Thymus (tissue), 11 donors: ENCODE data around the gene SLC6A15. TPM values are rescaled to one million over a fixed set of nuclear protein-coding genes. Genes with fewer than 3 reads are reported as not detected.

Experiments
- DNase-seq, 9 donors: peaks; one replicate each; pipeline ENCODE4 v3.0.0-alpha.2; 2013; ENCODE audit warnings: low spot score in 9 of 9, low read depth in 6 of 9, missing footprints in 1 of 9
- H3K27ac ChIP-seq, 2 donors: one replicate each; pipeline ENCODE4 v1.5.1; 2013; ENCODE audit warnings: control low read depth in 1 of 2, low read depth in 1 of 2, low read length in 1 of 2, mild to moderate bottlenecking in 1 of 2, moderate library complexity in 1 of 2
- H3K27me3 ChIP-seq, 2 donors: one replicate each; pipeline ENCODE4 v1.5.1; 2013; ENCODE audit warnings: low read length in 1 of 2; ENCODE audit not compliant: control insufficient read depth in 2 of 2, insufficient read depth in 1 of 2
- H3K36me3 ChIP-seq, 2 donors: one replicate each; pipeline ENCODE4 v1.5.1; 2013; ENCODE audit warnings: low read length in 1 of 2, mild to moderate bottlenecking in 1 of 2, moderate library complexity in 1 of 2; ENCODE audit not compliant: control insufficient read depth in 2 of 2, insufficient read depth in 2 of 2
- H3K4me1 ChIP-seq, 2 donors: one replicate each; pipeline ENCODE4 v1.5.1; 2013; ENCODE audit warnings: low read length in 2 of 2; ENCODE audit not compliant: control insufficient read depth in 2 of 2, insufficient read depth in 2 of 2
- H3K4me3 ChIP-seq, 2 donors: one replicate each; pipeline ENCODE4 v1.5.1; 2013; ENCODE audit warnings: low read length in 2 of 2, control low read depth in 1 of 2, mild to moderate bottlenecking in 1 of 2
- H3K9me3 ChIP-seq, 2 donors: one replicate each; pipeline ENCODE4 v1.5.1; 2013; ENCODE audit warnings: low read length in 1 of 2, mild to moderate bottlenecking in 1 of 2; ENCODE audit not compliant: control insufficient read depth in 2 of 2, insufficient read depth in 1 of 2
- WGBS: extraction: QIAGEN DNeasy Blood & Tissue Kit; methylation state at CpG from one replicate; pipeline ENCODE4 v1.1.7; 2013; 5-methylcytosine and 5-hydroxymethylcytosine counted together
- polyA plus RNA-seq: library from polyadenylated mRNA; stranded (reverse); fragments of 200-250 nt; gene quantifications from one replicate; pipeline ENCODE4 v1.2.3, GENCODE V29; 2013
- total RNA-seq: library from RNA; stranded (reverse); fragments of 120-200 nt; gene quantifications from one replicate; pipeline ENCODE4 v1.2.4, GENCODE V29; 2013
- donor health status: healthy.

SLC6A15 gene
- total and polyA plus RNA-seq, 2 donors = 0.09 to 0.32 TPM

GRCh38 chr12:84888861-84889260 is 23.7 kb downstream of the SLC6A15 start:
- Histone ChIP-seq H3K4me1 (no peaks in the 10 kb centered on the region), H3K36me3 (no peaks in the 10 kb centered on the region), H3K27me3 (no peaks in the 10 kb centered on the region), H3K9me3 (no peaks in the 10 kb centered on the region), H3K4me3 (no peak overlapping the region), H3K27ac (no peak overlapping the region)
- no peak for DNase-seq
- WGBS = 91% methylated on average over 5 of the region's 5 CpGs

- WGBS = 75% methylated on average over 2 of the region's 2 CpGs
- H3K36me3 ChIP-seq = no peaks in the 10 kb centered on the region
These were observed 35.3 kb downstream of the SLC6A15 start for GRCh38 chr12:84877340-84877739.

GRCh38 chr12:84875241-84875640 is 37.4 kb downstream of the SLC6A15 start:
- no peaks in the 10 kb centered on the region for H3K4me1 ChIP-seq
- H3K4me3 ChIP-seq = no peak overlapping the region
- WGBS = 82% methylated on average over 4 of the region's 4 CpGs
- no peaks in the 10 kb centered on the region for H3K9me3 ChIP-seq
- no peak overlapping the region for H3K27ac ChIP-seq
- H3K27me3 ChIP-seq = no peaks in the 10 kb centered on the region
- DNase-seq = no peak
- no peaks in the 10 kb centered on the region for H3K36me3 ChIP-seq

More at GRCh38 chr12:84877340-84877739, 35.3 kb downstream of the SLC6A15 start:
- Histone ChIP-seq H3K4me3 (no peak overlapping the region), H3K9me3 (no peaks in the 10 kb centered on the region), H3K27me3 (no peaks in the 10 kb centered on the region), H3K4me1 (no peaks in the 10 kb centered on the region), H3K27ac (no peak overlapping the region)
- no peak for DNase-seq

- Histone ChIP-seq H3K4me3 (no peak overlapping the region), H3K4me1 (no peaks in the 10 kb centered on the region), H3K27ac (no peak overlapping the region), H3K27me3 (no peaks in the 10 kb centered on the region), H3K9me3 (no peaks in the 10 kb centered on the region), H3K36me3 (no peaks in the 10 kb centered on the region)
- no peak for DNase-seq
These were observed 37.8 kb downstream of the SLC6A15 start for GRCh38 chr12:84874825-84875139.

GRCh38 chr12:84874125-84874824 is 38.3 kb downstream of the SLC6A15 start:
- Histone ChIP-seq H3K4me1 (no peaks in the 10 kb centered on the region), H3K9me3 (no peaks in the 10 kb centered on the region), H3K4me3 (no peak overlapping the region), H3K36me3 (no peaks in the 10 kb centered on the region), H3K27ac (no peak overlapping the region), H3K27me3 (no peaks in the 10 kb centered on the region)
- peak; percentile 7 to 56 (median 23) for DNase-seq
- 53% methylated on average over 7 of the region's 7 CpGs for WGBS

- H3K27me3 ChIP-seq = no peaks in the 10 kb centered on the region
- WGBS = 72% methylated on average over 3 of the region's 3 CpGs
- no peak for DNase-seq
- H3K27ac ChIP-seq = no peak overlapping the region
- H3K9me3 ChIP-seq = no peaks in the 10 kb centered on the region
- H3K36me3 ChIP-seq = no peaks in the 10 kb centered on the region
- no peak overlapping the region for H3K4me3 ChIP-seq
- no peaks in the 10 kb centered on the region for H3K4me1 ChIP-seq
These were observed 50.4 kb downstream of the SLC6A15 start for GRCh38 chr12:84862186-84862585.

- Histone ChIP-seq H3K9me3 (no peaks in the 10 kb centered on the region), H3K27me3 (no peaks in the 10 kb centered on the region), H3K27ac (no peak overlapping the region), H3K4me1 (no peaks in the 10 kb centered on the region), H3K36me3 (no peaks in the 10 kb centered on the region), H3K4me3 (no peak overlapping the region)
- 91% methylated on average over 2 of the region's 2 CpGs for WGBS
- DNase-seq = no peak
These were observed 51.9 kb downstream of the SLC6A15 start for GRCh38 chr12:84860718-84861117.

GRCh38 chr12:84858796-84859195 is 53.8 kb downstream of the SLC6A15 start:
- H3K9me3 ChIP-seq = no peaks in the 10 kb centered on the region
- no peaks in the 10 kb centered on the region for H3K4me1 ChIP-seq
- WGBS = 73% methylated on average over 2 of the region's 2 CpGs
- no peaks in the 10 kb centered on the region for H3K27me3 ChIP-seq
- H3K4me3 ChIP-seq = no peak overlapping the region
- DNase-seq = no peak
- H3K36me3 ChIP-seq = no peaks in the 10 kb centered on the region
- no peak overlapping the region for H3K27ac ChIP-seq

- Histone ChIP-seq H3K27ac (no peak overlapping the region), H3K27me3 (no peaks in the 10 kb centered on the region), H3K36me3 (no peaks in the 10 kb centered on the region), H3K9me3 (no peaks in the 10 kb centered on the region), H3K4me3 (no peak overlapping the region), H3K4me1 (no peaks in the 10 kb centered on the region)
- WGBS = 96% methylated on average over 2 of the region's 2 CpGs
- DNase-seq = no peak
These were observed 54.9 kb downstream of the SLC6A15 start for GRCh38 chr12:84857525-84858208.
